ENCODE measurements around the gene KCNA3.
A peak's percentile ranks its signal among the peaks of the same experiment; 100 is the strongest.

Gene KCNA3

GRCh38 chr1:110647254-110647891 lies 27.4 kb downstream of the KCNA3 start (continued):
- TF ChIP-seq PRDM4 (tag by site-specific recombination; IDR thresholded peaks at IDR 0.05) (peak; percentile 94), ZFP3 (tag by site-specific recombination; IDR thresholded peaks at IDR 0.05; ENCODE audit: low read depth) (no peak), ZNF660 (tag by site-specific recombination; IDR thresholded peaks at IDR 0.05) (peak; percentile 10; the same call in 1 of the 2 replicates), WT1 (tag by site-specific recombination; IDR thresholded peaks at IDR 0.05) (peak; percentile 69; the same call in 1 of the 2 replicates), ZNF645 (tag by site-specific recombination; IDR thresholded peaks at IDR 0.05) (peak; percentile 66; the same call in 1 of the 2 replicates), YY2 (tag by site-specific recombination; IDR thresholded peaks at IDR 0.05) (no peak), ZNF48 (tag by site-specific recombination; IDR thresholded peaks at IDR 0.05) (no peak; the same call in 1 of the 2 replicates), ZNF707 (tag by site-specific recombination; IDR thresholded peaks at IDR 0.05) (no peak), SCRT1 (tag by site-specific recombination; IDR thresholded peaks at IDR 0.05; ENCODE audit: borderline replicate concordance) (no peak), ZNF350 (tag by site-specific recombination; IDR thresholded peaks at IDR 0.05) (no peak), RBAK (tag by site-specific recombination; IDR thresholded peaks at IDR 0.05) (no peak), ZBTB49 (tag by site-specific recombination; IDR thresholded peaks at IDR 0.05; ENCODE audit: low read depth) (no peak), ZFP69B (tag by site-specific recombination; IDR thresholded peaks at IDR 0.05) (peak; percentile 94), HOXA7 (CRISPR knock-in tag; IDR thresholded peaks at IDR 0.05; ENCODE audit: borderline replicate concordance) (no peak), ZBTB6 (tag by site-specific recombination; IDR thresholded peaks at IDR 0.05) (0 out of 2 replicates have a peak, but pooled peaks have one; percentile 44), PRDM2 (tag by site-specific recombination; IDR thresholded peaks at IDR 0.05; ENCODE audit: borderline replicate concordance) (no peak), ELK4 (IDR thresholded peaks at IDR 0.05; ENCODE audit: borderline replicate concordance, low read depth, low read length) (no peak), PBX3 (CRISPR knock-in tag; IDR thresholded peaks at IDR 0.05) (no peak), ZNF791 (tag by site-specific recombination; IDR thresholded peaks at IDR 0.05) (no peak), ZEB2 (tag by site-specific recombination; IDR thresholded peaks at IDR 0.05) (peak; percentile 96), ZNF488 (tag by site-specific recombination; IDR thresholded peaks at IDR 0.05) (peak; percentile 90), ZNF768 (tag by site-specific recombination; IDR thresholded peaks at IDR 0.05) (no peak)
